PFSK-1 (cell line): Measurements from ENCODE around the gene HS1BP3.

ENCODE experiments used
- FOXP2 ChIP-seq: optimal IDR thresholded peaks from 2 replicates; pipeline ENCODE3; 2011; ENCODE audit warnings: borderline replicate concordance, control low read depth, inconsistent platforms; ENCODE audit not compliant: insufficient read depth; ENCODE audit errors: extremely low read length, extremely low read depth
- POLR2AphosphoS5 ChIP-seq: IDR thresholded peaks from 2 replicates; pipeline ENCODE4 v1.6.1; 2012; ENCODE audit warnings: low read depth, mild to moderate bottlenecking, control low read depth, low read length, moderate library complexity
- REST ChIP-seq, 2 experiments: IDR thresholded peaks; 2 replicates each; pipeline versions ENCODE4 v1.6.1 to v1.8.0; 2011 to 2012; ENCODE audit warnings: low read depth in 2 of 2, low read length in 2 of 2, control low read depth in 1 of 2, inconsistent platforms in 1 of 2, mild to moderate bottlenecking in 1 of 2, moderate library complexity in 1 of 2; ENCODE audit not compliant: insufficient read depth in 1 of 2
- SIN3A ChIP-seq: IDR thresholded peaks from 2 replicates; pipeline ENCODE4 v1.6.1; 2012; ENCODE audit warnings: mild to moderate bottlenecking, low read length, moderate library complexity, borderline replicate concordance; ENCODE audit not compliant: insufficient read depth
- TAF1 ChIP-seq: IDR thresholded peaks from 2 replicates; pipeline ENCODE4 v1.6.1; 2012; ENCODE audit warnings: low read length, control low read depth, borderline replicate concordance; ENCODE audit not compliant: insufficient read depth

- TF ChIP-seq POLR2AphosphoS5 (no peak), REST (IDR thresholded peaks at IDR 0.05; ENCODE audit: insufficient read depth in 1 of 2, low read depth in 2 of 2, low read length in 2 of 2) (no peak), TAF1 (no peak), SIN3A (no peak), FOXP2 (no peak)
Observed at GRCh38 chr2:20692081-20692480, 41.2 kb upstream of the HS1BP3 start.
